Adipocyte (in vitro differentiated cells): ENCODE data around the gene IQCH.
A peak's percentile ranks its signal among the peaks of the same experiment; 100 is the strongest.

Experiments used
- DNase-seq: peaks from one replicate; pipeline ENCODE4 v3.0.0-alpha.2; 2015; ENCODE audit warnings: low read depth
- H3K27me3 ChIP-seq: replicated peaks from 2 replicates; pipeline ENCODE4 v1.7.0; 2013; ENCODE audit warnings: mild to moderate bottlenecking, low read length, moderate library complexity; ENCODE audit not compliant: control insufficient read depth, insufficient read depth
- H3K36me3 ChIP-seq: 2 replicates; pipeline ENCODE4 v1.7.0; 2013; ENCODE audit warnings: low read length, mild to moderate bottlenecking, moderate library complexity; ENCODE audit not compliant: control insufficient read depth, insufficient read depth, severe bottlenecking
- H3K4me1 ChIP-seq: 2 replicates; pipeline ENCODE4 v1.7.0; 2013; ENCODE audit warnings: mild to moderate bottlenecking, low read length, moderate library complexity; ENCODE audit not compliant: control insufficient read depth, insufficient read depth
- H3K4me3 ChIP-seq: 2 replicates; pipeline ENCODE4 v1.7.0; 2013; ENCODE audit warnings: mild to moderate bottlenecking, low read length, moderate library complexity
- H3K9ac ChIP-seq: 2 replicates; pipeline ENCODE4 v1.7.0; 2013; ENCODE audit warnings: mild to moderate bottlenecking, low read length, moderate library complexity
- H3K9me3 ChIP-seq: 2 replicates; pipeline ENCODE4 v1.7.0; 2013; ENCODE audit warnings: mild to moderate bottlenecking, low read length, moderate library complexity; ENCODE audit not compliant: control insufficient read depth

IQCH gene

DNA sequence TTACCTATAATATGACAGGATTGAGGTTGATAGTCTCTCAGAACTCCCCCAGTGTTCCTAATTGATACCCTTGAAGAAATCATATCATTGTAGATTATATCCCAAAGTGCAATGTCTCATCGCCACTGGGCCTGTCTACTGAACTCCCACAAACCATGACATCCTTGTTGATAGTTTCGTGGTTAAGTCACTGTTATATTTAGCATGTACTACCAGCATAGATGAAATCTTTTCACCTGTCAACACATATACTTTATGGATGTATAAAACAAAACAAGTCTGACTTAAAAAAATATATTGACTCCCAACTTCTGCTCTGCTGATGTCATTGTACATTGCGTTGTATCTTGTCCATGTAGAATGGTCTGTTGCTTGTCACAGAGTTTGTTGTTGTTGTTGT lies 128.1 kb downstream of the IQCH start:
- Histone ChIP-seq H3K4me3 (no peak overlapping the region), H3K4me1 (no peaks in the 10 kb centered on the region), H3K9me3 (no peaks in the 10 kb centered on the region), H3K36me3 (no peaks in the 10 kb centered on the region), H3K9ac (no peak overlapping the region), H3K27me3 (no peaks in the 10 kb centered on the region)
- no peak for DNase-seq

DNA sequence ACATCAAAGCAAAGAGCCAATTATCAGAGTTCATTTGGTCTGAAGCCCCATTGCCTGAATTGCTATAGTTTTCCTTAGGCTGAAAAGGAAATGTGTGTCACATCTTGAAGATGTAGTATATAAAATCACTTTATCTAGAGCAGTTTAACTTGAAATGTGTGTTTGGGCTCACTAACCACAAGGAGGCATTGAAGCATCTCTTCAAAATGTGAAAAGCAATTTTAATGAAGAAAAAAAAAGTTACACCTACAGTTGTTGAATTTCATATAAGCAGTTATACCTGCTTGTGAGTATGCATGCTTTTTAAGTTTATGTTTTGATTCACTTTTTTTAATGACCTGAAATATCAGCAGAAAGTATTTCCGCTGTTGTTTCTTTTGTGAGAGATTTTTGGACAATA lies 129.3 kb downstream of the IQCH start:
- DNase-seq, result peak; percentile 13

DNA sequence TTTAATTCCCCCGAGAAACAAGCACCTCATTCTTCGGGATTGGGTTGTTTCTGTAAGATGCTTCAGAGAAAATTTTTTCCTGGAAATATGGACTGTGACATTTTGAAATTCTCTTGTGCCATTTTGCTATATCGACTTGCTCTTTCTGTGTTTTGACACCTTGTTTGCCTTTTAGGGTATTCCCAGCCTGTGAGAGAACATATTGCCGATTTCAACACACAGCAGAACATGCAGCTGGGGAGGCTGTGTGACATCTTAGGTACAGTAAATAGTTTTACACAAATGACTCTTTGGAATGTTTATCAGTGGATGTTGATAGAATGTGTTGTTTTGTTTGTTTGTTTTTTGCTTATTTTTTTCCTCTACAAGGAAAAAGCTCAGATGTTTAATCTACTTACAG lies 130.2 kb downstream of the IQCH start:
- no peak overlapping the region for H3K9ac ChIP-seq
- H3K9me3 ChIP-seq, result no peaks in the 10 kb centered on the region
- no peaks in the 10 kb centered on the region for H3K36me3 ChIP-seq
- no peak for DNase-seq
- H3K4me1 ChIP-seq, result no peaks in the 10 kb centered on the region
- no peak overlapping the region for H3K4me3 ChIP-seq
- H3K27me3 ChIP-seq, result no peaks in the 10 kb centered on the region

More for the DNA sequence above, 129.3 kb downstream of the IQCH start:
- Histone ChIP-seq H3K36me3 (no peaks in the 10 kb centered on the region), H3K27me3 (no peaks in the 10 kb centered on the region), H3K9me3 (no peaks in the 10 kb centered on the region), H3K9ac (no peak overlapping the region), H3K4me3 (no peak overlapping the region), H3K4me1 (no peaks in the 10 kb centered on the region)

DNA sequence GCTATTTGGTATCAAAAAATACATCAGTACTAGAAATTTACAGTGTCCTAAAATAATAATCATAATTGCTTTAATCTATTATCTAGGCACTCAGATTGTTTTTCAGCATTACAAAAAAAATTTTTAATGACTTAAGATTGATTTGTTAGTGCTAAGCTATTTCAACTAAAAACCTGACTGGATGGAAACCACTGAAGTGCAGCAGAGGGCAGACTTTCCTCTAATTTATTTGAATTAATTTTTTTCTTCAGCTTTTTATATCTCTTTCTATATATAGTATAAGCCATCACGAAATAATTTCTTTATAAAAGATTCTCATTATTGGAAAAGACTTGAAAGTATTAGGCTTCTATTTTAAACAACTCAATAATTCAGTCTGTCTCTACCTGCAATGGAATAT lies 131.4 kb downstream of the IQCH start:
- Histone ChIP-seq H3K27me3 (no peaks in the 10 kb centered on the region), H3K36me3 (no peaks in the 10 kb centered on the region), H3K4me1 (no peaks in the 10 kb centered on the region), H3K9ac (no peak overlapping the region), H3K9me3 (no peaks in the 10 kb centered on the region), H3K4me3 (no peak overlapping the region)
- no peak for DNase-seq

DNA sequence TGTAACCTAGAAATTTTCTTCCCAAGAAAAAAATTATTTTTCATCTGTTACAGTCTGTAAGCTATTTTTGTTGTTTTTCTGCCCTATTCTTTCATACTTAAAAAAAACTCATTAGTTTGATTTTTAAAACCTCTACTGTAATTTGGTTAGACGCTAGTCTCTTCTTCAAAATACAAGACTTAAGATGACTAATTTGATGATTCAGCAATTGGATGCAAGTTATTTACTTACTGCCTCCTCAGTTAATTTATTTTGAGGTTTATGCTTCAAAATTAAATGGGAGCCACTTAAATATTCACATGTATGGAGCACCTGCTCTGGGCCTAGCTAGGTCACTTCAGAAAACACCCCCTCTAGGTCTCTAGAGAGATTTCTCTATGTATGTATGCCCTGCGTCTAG lies 132.4 kb downstream of the IQCH start:
- Histone ChIP-seq H3K36me3 (no peaks in the 10 kb centered on the region), H3K27me3 (no peaks in the 10 kb centered on the region), H3K9me3 (no peaks in the 10 kb centered on the region), H3K4me1 (no peaks in the 10 kb centered on the region), H3K4me3 (no peak overlapping the region), H3K9ac (no peak overlapping the region)
- no peak for DNase-seq

DNA sequence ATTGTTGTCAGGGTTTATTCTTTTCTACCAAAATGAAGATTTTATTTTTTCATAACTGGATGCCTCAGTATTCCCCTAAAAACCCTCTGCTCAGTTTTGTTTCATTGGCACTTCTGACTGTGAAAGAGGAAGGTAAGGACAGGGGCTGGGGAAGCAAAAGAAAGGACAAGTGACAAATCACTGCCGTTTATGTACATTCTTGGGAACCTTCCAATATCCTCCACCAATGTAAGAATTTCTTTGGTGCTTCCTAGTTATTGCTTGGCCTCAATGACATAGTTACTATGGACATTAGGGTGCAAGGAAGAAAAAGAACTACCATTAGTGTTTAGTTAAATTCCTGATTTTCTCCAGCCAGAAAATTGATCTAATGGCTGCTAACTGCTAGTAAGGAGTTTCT lies 135.4 kb downstream of the IQCH start:
- Histone ChIP-seq H3K9me3 (no peaks in the 10 kb centered on the region), H3K36me3 (no peaks in the 10 kb centered on the region), H3K4me1 (no peaks in the 10 kb centered on the region), H3K27me3 (no peaks in the 10 kb centered on the region), H3K9ac (no peak overlapping the region), H3K4me3 (no peak overlapping the region)
- no peak for DNase-seq

DNA sequence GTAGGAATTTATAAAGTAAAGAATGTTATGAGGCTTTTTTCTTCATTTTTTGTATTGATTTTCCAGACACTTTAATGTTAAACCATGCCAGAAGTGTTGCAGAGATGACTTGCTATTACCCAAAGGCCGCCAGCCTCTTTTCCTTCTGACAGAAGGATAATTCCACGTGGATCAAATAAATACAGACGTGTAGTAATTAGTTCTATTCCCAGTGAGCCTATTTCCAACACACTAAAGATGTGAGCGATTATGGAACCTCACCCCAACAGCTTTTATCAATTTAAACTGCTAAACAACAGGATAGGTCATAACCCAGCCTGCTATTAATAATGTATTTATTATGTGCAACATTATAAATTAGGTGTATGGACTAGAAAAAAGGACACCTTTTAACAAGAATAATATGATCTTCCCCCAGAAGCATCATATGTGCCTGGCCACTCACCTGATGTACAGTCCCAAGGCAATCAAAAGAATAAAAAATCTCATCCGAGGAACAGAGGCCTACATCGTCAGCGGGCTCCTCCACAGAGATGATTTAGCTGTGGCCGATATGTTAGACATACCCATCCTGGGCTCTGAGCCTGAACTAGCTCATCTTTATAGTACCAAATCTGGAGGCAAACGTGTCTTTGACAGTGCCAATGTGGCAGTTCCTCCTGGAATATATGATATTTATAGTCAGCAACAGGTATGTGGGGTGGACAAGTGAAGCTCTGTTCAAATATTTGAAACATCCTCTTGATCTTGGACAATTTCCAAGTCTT lies 140.5 kb downstream of the IQCH start:
- no peaks in the 10 kb centered on the region for H3K36me3 ChIP-seq
- no peaks in the 10 kb centered on the region for H3K9me3 ChIP-seq
- no peak overlapping the region for H3K9ac ChIP-seq
- H3K4me1 ChIP-seq, result no peaks in the 10 kb centered on the region
- DNase-seq, result no peak
- H3K4me3 ChIP-seq, result no peak overlapping the region
- no peaks in the 10 kb centered on the region for H3K27me3 ChIP-seq

DNA sequence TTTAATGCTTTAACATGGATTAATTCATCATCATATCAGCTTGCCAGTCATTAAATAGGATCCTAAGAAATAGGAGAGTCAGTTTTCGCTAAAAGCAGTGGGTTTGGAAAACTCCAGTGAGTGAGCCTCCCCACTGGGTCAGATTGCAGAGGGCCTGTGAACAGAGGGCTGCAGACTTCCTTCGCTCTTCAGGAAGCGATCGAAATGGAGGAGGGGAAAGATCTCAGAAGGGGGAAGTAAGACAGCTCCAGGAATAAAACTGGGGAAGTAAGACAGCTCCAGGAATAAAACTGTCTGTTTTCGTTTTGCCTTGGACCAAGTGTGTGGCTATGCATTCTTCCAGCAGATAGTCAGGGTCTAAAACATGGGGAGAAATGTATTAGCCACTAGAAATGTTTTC lies 141.5 kb downstream of the IQCH start:
- H3K4me1 ChIP-seq, result no peaks in the 10 kb centered on the region
- no peak overlapping the region for H3K9ac ChIP-seq
- DNase-seq, result no peak
- H3K36me3 ChIP-seq, result no peaks in the 10 kb centered on the region
- no peaks in the 10 kb centered on the region for H3K27me3 ChIP-seq
- no peaks in the 10 kb centered on the region for H3K9me3 ChIP-seq
- H3K4me3 ChIP-seq, result no peak overlapping the region

DNA sequence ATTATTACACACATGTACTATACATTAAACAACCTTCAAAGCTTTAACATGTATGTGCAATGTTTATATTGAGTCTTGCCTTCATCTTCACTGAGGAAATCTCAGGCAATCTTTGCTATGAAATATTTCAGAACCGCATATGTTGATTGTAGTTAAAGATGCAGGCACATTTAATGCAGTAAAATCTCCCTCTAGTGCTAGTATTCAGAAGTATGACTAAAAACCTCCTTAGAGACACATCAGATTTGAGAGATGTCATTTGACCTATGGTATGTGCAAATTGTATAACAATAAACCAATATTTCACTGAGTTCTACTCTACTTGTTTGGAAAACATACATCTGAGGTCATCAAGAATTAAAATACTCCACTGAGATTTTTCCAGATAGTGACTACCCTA lies 142.6 kb downstream of the IQCH start:
- Histone ChIP-seq H3K4me1 (no peaks in the 10 kb centered on the region), H3K4me3 (no peak overlapping the region), H3K27me3 (no peaks in the 10 kb centered on the region), H3K9ac (no peak overlapping the region), H3K9me3 (no peaks in the 10 kb centered on the region), H3K36me3 (no peaks in the 10 kb centered on the region)
- peak; percentile 19 for DNase-seq

DNA sequence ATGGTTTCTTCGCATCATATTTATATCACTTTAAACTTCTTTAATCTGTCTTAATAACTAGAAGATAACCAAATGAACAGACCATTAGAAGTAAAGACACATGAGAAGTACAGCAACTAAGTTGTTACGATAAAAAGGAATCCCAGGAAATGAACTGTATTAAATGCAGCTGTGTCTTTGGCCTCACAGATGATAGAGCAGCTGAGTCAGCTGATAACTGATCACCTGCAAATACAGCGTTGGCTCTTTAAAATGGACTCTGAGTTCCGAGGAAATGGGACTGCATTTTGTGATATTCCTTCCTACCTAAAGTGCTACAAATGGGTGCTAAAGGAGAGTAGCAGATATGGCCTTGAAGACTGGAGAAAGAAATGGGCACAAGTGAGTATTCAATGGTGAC lies 145.3 kb downstream of the IQCH start:
- no peak overlapping the region for H3K4me3 ChIP-seq
- no peak overlapping the region for H3K9ac ChIP-seq
- no peaks in the 10 kb centered on the region for H3K27me3 ChIP-seq

DNA sequence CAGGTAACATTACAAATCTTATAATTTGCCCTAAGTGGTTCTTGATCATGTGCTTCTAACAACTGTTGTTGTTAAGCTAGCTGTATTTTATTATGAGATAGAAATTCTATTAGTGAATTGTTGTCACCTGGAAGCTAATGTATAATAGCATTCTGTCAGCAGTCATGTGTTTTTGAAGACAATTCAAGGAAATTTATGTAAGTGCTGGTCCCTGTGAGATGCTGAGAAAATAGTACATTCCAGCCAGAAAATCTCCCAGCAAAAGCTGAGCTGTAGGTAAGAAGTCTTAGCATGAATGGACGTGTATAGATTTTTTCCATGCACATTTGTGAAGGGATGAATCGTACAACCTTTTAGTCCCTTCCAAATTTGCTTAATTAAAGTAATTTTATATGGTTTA lies 146.3 kb downstream of the IQCH start:
- H3K4me1 ChIP-seq, result peaks cover 5% of the 10 kb centered on the region
- DNase-seq, result no peak
- no peak overlapping the region for H3K9ac ChIP-seq
- H3K27me3 ChIP-seq, result no peaks in the 10 kb centered on the region
- no peaks in the 10 kb centered on the region for H3K9me3 ChIP-seq
- H3K4me3 ChIP-seq, result no peak overlapping the region
- H3K36me3 ChIP-seq, result no peaks in the 10 kb centered on the region

More for the DNA sequence above, 145.3 kb downstream of the IQCH start:
- no peak for DNase-seq
- Histone ChIP-seq H3K36me3 (no peaks in the 10 kb centered on the region), H3K4me1 (no peaks in the 10 kb centered on the region), H3K9me3 (no peaks in the 10 kb centered on the region)

DNA sequence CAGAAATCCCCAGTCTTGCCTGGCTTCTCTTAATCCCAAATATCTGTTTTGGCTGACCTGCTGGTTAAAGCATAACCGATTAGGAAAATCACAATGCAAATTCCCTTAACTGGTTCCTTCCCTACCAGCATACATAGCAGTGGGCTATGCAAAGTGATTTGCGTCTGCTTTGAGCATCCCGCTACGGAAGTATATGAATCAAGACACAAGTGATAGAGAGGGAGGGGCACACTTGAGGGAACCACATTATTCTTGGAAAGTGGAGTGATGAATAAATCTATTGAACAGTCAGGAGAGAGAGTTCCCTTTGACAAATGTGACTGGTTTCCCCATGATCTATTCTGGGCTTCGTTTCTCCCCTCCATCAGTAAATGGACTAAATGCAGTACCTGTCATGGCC lies 146.8 kb downstream of the IQCH start:
- DNase-seq, result no peak
- H3K9me3 ChIP-seq, result no peaks in the 10 kb centered on the region
- H3K4me3 ChIP-seq, result no peak overlapping the region
- H3K27me3 ChIP-seq, result no peaks in the 10 kb centered on the region
- no peaks in the 10 kb centered on the region for H3K36me3 ChIP-seq
- H3K9ac ChIP-seq, result no peak overlapping the region
- H3K4me1 ChIP-seq, result peaks cover 7% of the 10 kb centered on the region
